Measurements from ENCODE around the gene SPPL2B.

Gene SPPL2B

GRCh38 chr19:2356036-2356646 lies 27.7 kb downstream of the SPPL2B start:
- DNase-seq: no peak

GRCh38 chr19:2357279-2358206 lies 29.1 kb downstream of the SPPL2B start:
- no peak for DNase-seq

- no peak for DNase-seq
Measured at GRCh38 chr19:2358548-2359173, 30.2 kb downstream of the SPPL2B start.

- DNase-seq: no peak
Measured at GRCh38 chr19:2359992-2360685, 31.7 kb downstream of the SPPL2B start, which contains the start of gene TMPRSS9. Gene TMPRSS9 (plus strand): TSS chr19:2360265. CDS start chr19:2389786, 29,521 bp downstream.

- DNase-seq: no peak
Measured at GRCh38 chr19:2360833-2361232, 32.3 kb downstream of the SPPL2B start.

GRCh38 chr19:2361246-2362045 lies 33.0 kb downstream of the SPPL2B start:
- no peak for DNase-seq

- DNase-seq: no peak
Measured at GRCh38 chr19:2362046-2362969, 33.8 kb downstream of the SPPL2B start.

- no peak for DNase-seq
Measured at GRCh38 chr19:2362970-2363300, 34.5 kb downstream of the SPPL2B start.

- no peak for DNase-seq
Measured at GRCh38 chr19:2363419-2363818, 34.9 kb downstream of the SPPL2B start.

GRCh38 chr19:2365201-2365970 lies 36.9 kb downstream of the SPPL2B start:
- no peak for DNase-seq

GRCh38 chr19:2371656-2372055 lies 43.2 kb downstream of the SPPL2B start:
- no peak for DNase-seq

- DNase-seq: no peak
Measured at GRCh38 chr19:2372076-2372612, 43.7 kb downstream of the SPPL2B start.

- DNase-seq: no peak
Measured at GRCh38 chr19:2374808-2375207, 46.3 kb downstream of the SPPL2B start.

GRCh38 chr19:2375353-2376121 lies 47.1 kb downstream of the SPPL2B start:
- DNase-seq: no peak

- DNase-seq: no peak
Measured at GRCh38 chr19:2376784-2377519, 48.5 kb downstream of the SPPL2B start.

- no peak for DNase-seq
Measured at GRCh38 chr19:2380567-2380966, 52.1 kb downstream of the SPPL2B start.

- no peak for DNase-seq
Measured at GRCh38 chr19:2381148-2381820, 52.8 kb downstream of the SPPL2B start.

Data from NCI-H2029 (cell line).